GM12892 (cell line): ENCODE data around the gene PHLDB1.

ENCODE experiments used
- DNase-seq: peaks from one replicate; pipeline ENCODE4 v3.0.0; 2011; ENCODE audit not compliant: insufficient read length
- FAIRE-seq: peaks from 2 replicates; lab custom pipeline; 2011; peaks lifted over from hg19 to GRCh38; lab: Jason Lieb, UNC
- POLR2A ChIP-seq: IDR thresholded peaks from 2 replicates; pipeline ENCODE4 v1.6.1; 2011; ENCODE audit warnings: low read depth, low read length, control low read depth
- POLR2AphosphoS5 ChIP-seq: IDR thresholded peaks from 2 replicates; pipeline ENCODE4 v1.6.1; 2011; ENCODE audit warnings: low read depth, low read length, control low read depth
- TAF1 ChIP-seq: IDR thresholded peaks from 2 replicates; pipeline ENCODE4 v1.6.1; 2011; ENCODE audit warnings: low read depth, mild to moderate bottlenecking, control low read depth, low read length, borderline replicate concordance

The PHLDB1 gene

GRCh38 chr11:118628031-118628430 is 20.6 kb downstream of the PHLDB1 start:
- no peak for TF ChIP-seq POLR2AphosphoS5
- no peak for TF ChIP-seq TAF1
- TF ChIP-seq POLR2A = no peak
- FAIRE-seq (no peak), DNase-seq (no peak)

DNA sequence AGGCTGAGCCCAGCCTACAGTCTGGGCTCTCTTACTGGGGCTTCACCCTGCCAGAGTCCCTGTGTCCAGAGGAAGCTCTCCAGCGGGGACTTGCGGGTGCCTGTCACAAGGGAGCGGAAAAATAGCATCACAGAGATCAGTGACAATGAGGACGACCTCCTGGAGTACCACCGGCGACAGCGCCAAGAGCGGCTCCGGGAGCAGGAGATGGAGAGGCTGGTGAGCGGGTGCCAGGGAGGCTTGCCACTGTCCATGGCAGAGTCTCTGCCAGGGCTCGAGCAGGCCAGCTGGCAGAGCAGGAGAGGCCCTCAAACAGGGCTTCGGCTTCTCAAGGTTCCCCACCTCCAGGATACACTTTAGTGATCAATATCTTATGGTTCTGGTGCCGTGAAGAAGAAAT is 21.0 kb downstream of the PHLDB1 start:
- FAIRE-seq (no peak), DNase-seq (no peak)
- TF ChIP-seq POLR2A (no peak), POLR2AphosphoS5 (no peak), TAF1 (no peak)

- no peak for FAIRE-seq
- DNase-seq = no peak
- TF ChIP-seq POLR2A (no peak), TAF1 (no peak), POLR2AphosphoS5 (no peak)
These were observed 21.6 kb downstream of the PHLDB1 start for GRCh38 chr11:118628861-118629549.

DNA sequence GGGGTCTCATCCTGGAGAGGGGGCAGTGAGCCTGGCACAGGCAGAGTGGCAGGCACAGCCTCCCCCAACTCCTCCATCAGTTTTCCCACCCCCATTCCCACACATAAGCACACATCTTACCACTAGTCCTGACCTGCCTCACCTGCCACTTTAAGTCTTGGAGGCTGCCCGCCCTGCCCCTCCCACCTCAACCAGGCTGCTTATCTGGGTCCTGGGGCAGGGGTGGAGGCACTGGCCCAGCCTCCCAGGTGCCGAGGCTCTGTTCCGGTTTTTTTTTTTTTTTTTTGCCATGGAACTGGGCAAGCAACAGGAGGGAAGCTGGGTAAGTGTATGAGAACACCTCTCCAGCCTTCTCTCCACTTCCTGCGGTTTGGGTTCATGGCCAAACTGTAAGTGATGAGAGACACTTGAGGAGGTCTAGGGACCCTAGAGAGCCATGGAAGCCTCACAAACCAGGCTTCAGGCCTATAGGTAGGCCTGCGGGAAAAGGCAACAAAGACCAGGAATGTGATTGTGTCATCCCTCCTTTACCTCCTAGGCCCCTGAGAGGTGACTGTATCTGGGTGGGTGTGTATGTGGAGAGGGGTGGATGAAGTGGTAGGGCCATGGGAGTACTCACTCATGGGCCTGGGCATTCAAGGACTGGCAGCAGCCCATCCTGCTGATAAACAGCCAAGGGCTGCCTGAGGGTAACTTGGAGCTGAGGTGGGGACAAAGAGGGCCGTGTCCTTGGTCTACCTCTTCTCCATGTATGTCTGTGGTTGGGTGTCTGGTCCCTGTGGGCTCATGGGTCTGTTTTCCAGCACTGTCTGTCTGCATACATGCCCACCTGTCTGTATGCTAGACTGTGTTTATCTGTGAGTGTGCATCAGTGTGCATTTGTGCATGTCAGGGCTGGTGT is 22.6 kb downstream of the PHLDB1 start:
- DNase-seq = no peak
- TF ChIP-seq TAF1 (no peak), POLR2A (no peak), POLR2AphosphoS5 (no peak)
- no peak for FAIRE-seq

DNA sequence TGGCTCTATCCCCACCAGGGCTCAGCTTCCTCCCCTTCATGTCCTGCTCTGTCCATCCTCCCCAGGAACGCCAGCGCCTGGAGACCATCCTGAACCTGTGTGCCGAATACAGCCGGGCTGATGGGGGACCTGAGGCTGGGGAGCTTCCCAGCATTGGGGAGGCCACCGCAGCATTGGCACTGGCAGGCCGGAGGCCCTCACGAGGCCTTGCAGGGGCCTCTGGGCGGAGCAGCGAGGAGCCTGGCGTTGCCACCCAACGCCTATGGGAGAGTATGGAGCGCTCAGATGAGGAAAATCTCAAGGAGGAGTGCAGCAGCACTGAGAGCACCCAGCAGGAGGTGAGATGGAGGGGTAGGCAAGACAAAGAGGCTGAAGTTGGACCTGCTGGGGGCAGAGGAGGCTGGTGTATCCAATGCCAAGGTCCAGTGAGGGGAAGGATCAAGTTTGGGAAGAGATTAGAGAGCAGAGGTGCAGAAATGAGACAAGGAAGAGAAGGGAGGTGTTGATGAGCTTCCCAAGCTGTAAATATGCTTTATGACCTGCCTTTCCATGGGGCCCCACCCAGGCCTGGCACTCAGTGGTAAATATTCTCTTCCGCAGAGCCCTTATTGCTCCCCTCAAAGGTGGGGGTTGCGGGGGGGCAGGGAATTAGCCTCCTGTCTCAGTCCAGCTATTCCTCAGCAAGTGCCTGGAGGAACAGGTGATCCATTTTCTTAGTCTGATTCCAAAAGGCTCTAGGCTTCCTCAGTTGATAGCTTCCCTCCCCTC is 23.9 kb downstream of the PHLDB1 start:
- FAIRE-seq = no peak
- TF ChIP-seq POLR2A = no peak
- no peak for TF ChIP-seq TAF1
- no peak for DNase-seq

DNA sequence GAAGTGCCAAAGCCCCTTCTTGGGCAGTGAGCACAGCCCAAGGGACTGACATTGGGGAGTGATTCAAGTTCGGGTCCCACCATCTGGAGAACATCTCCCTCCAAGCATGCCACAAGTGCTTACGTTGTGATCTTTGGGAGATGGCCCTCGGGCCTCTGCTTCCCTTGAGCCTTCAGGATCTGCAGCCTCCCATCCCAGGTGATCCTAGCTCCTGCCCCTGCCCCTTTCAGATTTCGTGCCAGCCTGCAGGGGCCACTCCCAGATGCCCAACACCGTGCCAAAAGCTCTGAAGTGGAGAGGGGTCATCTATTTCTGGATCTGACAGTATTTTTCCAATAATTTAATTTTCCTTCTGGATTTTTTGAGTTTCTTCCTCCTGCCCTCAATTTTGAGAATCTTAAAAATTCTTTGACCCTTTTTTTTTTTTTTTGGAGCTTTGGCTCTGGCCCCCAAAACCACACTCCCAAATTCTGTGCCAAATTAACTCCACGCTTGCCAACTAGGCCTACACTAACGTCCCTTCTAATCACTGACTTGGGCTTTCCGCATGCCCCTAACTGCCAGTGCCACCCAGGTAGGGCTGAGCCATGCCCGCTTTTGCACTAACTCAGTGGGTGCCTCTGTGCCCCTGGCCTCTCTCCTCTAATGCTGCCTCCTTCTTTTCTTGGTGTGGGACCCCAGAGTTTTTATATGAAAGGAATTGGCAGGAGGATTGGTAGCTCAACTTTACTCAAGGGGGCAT is 25.3 kb downstream of the PHLDB1 start:
- TF ChIP-seq TAF1 (no peak), POLR2A (no peak), POLR2AphosphoS5 (no peak)
- FAIRE-seq (no peak), DNase-seq (no peak)

DNA sequence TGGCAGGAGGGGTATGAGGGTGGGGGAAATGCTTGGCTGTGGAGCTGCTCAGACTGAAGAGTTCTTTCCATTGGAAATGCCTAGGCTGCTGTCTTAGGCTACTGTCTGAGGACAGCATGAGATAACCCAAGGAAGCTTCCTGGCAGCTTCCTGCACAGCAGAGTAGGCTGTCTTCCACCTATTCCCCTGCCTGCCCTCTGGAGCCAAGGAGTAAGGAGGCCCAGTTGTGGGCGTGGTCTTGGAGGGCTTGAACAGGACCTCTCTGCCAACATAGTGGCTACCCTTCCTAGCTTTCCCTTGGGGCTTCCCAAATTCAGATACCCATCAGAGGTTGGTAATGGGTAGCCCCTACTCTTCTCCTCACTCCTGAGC is 25.9 kb downstream of the PHLDB1 start:
- TF ChIP-seq TAF1 = no peak
- no peak for TF ChIP-seq POLR2AphosphoS5
- TF ChIP-seq POLR2A = no peak
- no peak for DNase-seq
- FAIRE-seq = no peak

- no peak for TF ChIP-seq POLR2AphosphoS5
- no peak for TF ChIP-seq TAF1
- TF ChIP-seq POLR2A = no peak
- DNase-seq (no peak), FAIRE-seq (no peak)
These were observed 26.6 kb downstream of the PHLDB1 start for GRCh38 chr11:118633979-118634378.

DNA sequence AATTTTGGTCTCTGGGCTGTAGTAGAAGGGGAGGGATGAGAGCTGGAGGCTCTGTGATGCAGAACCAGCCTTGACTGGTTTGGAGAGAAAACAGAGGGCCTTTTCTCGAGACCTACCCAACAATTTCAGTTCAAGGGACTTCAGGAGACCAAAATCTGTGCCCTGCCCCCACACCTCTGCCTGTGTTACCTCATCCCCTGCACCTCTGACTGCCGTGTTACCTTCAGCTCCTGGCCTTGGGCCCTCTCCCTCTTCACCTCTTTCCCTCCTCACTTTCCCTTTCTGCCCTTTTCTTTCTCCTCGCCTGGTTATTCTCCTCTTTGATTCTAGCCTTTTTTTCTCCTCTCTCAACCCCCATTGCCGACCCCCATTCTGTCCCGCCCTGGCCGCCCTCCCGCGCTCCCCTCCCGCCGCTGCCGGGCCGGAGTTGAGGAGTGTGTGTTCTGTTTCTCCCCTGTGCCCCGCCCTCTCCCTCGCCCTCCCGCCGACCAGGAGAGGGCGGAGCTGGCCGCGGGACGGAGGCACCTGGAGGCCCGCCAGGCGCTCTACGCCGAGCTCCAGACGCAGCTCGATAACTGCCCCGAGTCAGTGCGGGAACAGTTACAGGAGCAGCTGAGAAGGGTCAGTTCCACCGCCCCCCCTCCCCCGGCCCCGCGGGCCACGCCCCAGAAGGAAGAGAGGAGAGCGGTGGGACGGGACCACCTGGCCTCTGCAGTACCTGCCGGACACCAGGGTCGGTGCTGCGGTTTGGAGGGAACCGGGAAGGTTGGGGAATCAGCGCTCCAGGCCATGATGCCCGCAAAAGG is 27.2 kb downstream of the PHLDB1 start:
- DNase-seq = no peak
- no peak for FAIRE-seq
- TF ChIP-seq POLR2A (no peak), POLR2AphosphoS5 (no peak), TAF1 (no peak)

GRCh38 chr11:118635237-118635591 is 27.8 kb downstream of the PHLDB1 start:
- TF ChIP-seq TAF1 (no peak), POLR2AphosphoS5 (no peak), POLR2A (no peak)
- no peak for DNase-seq
- FAIRE-seq = no peak

GRCh38 chr11:118635642-118636041 is 28.2 kb downstream of the PHLDB1 start:
- no peak for TF ChIP-seq TAF1
- no peak for TF ChIP-seq POLR2AphosphoS5
- FAIRE-seq = no peak

More at GRCh38 chr11:118635642-118636041, 28.2 kb downstream of the PHLDB1 start:
- no peak for DNase-seq
